ENCODE measurements around the gene BMPR1B. TPM values are rescaled to one million over a fixed set of nuclear protein-coding genes. Genes with fewer than 3 reads are reported as not detected.

Gene BMPR1B
- total RNA-seq, 1 experiment from 2014 or later, result 0.62 TPM

- Histone ChIP-seq H3K9me3 (ENCODE audit: control insufficient read depth, insufficient read depth, low read depth, low read length) (no peaks in the 10 kb centered on the region), H3K27ac (ENCODE audit: low read length) (no peak overlapping the region), H3K27me3 (ENCODE audit: control insufficient read depth, insufficient read depth, low read length) (no peaks in the 10 kb centered on the region), H3K36me3 (ENCODE audit: control insufficient read depth, insufficient read depth, low read length) (no peaks in the 10 kb centered on the region), H3K4me1 (ENCODE audit: control insufficient read depth, insufficient read depth, low read length) (no peaks in the 10 kb centered on the region), H3K4me3 (ENCODE audit: low read depth in 2 of 2, low read length in 2 of 2) (no peak overlapping the region)
- no TSS peak for BruUV-seq (replicated peaks)
- in situ Hi-C loops (cut with HindIII; ENCODE audit: low pct_unique_long_range_greater_than_20kb, low sequenced_read_pairs), result no loop called here
- ChIA-PET POLR2A (no interaction called here), CTCF (no interaction called here)
- no peak for ATAC-seq
- DNase-seq (ENCODE audit: low read depth, low spot score), result no peak
- no peak for TF ChIP-seq TCF7L2 (IDR thresholded peaks at IDR 0.05; ENCODE audit: low read depth, low read length)
- TF ChIP-seq POLR2AphosphoS5 (IDR thresholded peaks at IDR 0.05; ENCODE audit: low read depth, low read length), result no peak
- TF ChIP-seq REST (IDR thresholded peaks at IDR 0.05; ENCODE audit: insufficient read depth in 1 of 2, low read depth in 2 of 2, low read length in 1 of 2), result no peak
- intact Hi-C loops (cut with micrococcal nuclease; ENCODE audit: unreplicated experiment), result no loop called here
Measured at GRCh38 chr4:95018785-95019184, 261.0 kb downstream of the BMPR1B start.

GRCh38 chr4:95020521-95020920 is 262.8 kb downstream of the BMPR1B start:
- no peaks in the 10 kb centered on the region for H3K4me1 ChIP-seq (ENCODE audit: control insufficient read depth, insufficient read depth, low read length)
- ATAC-seq (no peak), DNase-seq (ENCODE audit: low read depth, low spot score) (no peak)
- intact Hi-C loops (cut with micrococcal nuclease; ENCODE audit: unreplicated experiment), result no loop called here
- H3K4me3 ChIP-seq (ENCODE audit: low read depth in 2 of 2, low read length in 2 of 2), result no peak overlapping the region
- ChIA-PET POLR2A (no interaction called here), CTCF (no interaction called here)
- H3K27me3 ChIP-seq (ENCODE audit: control insufficient read depth, insufficient read depth, low read length), result no peaks in the 10 kb centered on the region
- H3K27ac ChIP-seq (ENCODE audit: low read length), result no peak overlapping the region
- in situ Hi-C loops (cut with HindIII; ENCODE audit: low pct_unique_long_range_greater_than_20kb, low sequenced_read_pairs), result no loop called here
- no peaks in the 10 kb centered on the region for H3K36me3 ChIP-seq (ENCODE audit: control insufficient read depth, insufficient read depth, low read length)
- TF ChIP-seq CTCF (IDR thresholded peaks at IDR 0.05), result no peak
- no peak for TF ChIP-seq TCF7L2 (IDR thresholded peaks at IDR 0.05; ENCODE audit: low read depth, low read length)
- TF ChIP-seq SIN3A (IDR thresholded peaks at IDR 0.05; ENCODE audit: borderline replicate concordance, insufficient read depth, low read depth, low read length), result no peak
- TF ChIP-seq REST (IDR thresholded peaks at IDR 0.05; ENCODE audit: insufficient read depth in 1 of 2, low read depth in 2 of 2, low read length in 1 of 2), result no peak
- no peak for TF ChIP-seq POLR2AphosphoS5 (IDR thresholded peaks at IDR 0.05; ENCODE audit: low read depth, low read length)
- H3K9me3 ChIP-seq (ENCODE audit: control insufficient read depth, insufficient read depth, low read depth, low read length), result no peaks in the 10 kb centered on the region
- BruUV-seq (replicated peaks), result no TSS peak
